GM12878 (cell line): Measurements from ENCODE around the gene BCAR3. TPM values are rescaled to one million over a fixed set of nuclear protein-coding genes. Genes with fewer than 3 reads are reported as not detected.

Experiments
- ATF7 ChIP-seq: fragments of 450-650 bp; IDR thresholded peaks from 2 replicates; pipeline ENCODE4 v1.6.1; 2016; ENCODE audit warnings: low read depth, mild to moderate bottlenecking
- CREB1 ChIP-seq: IDR thresholded peaks from 2 replicates; pipeline ENCODE4 v1.6.1; 2012; ENCODE audit warnings: low read depth, mild to moderate bottlenecking, inconsistent platforms
- EED ChIP-seq: sonication (generic); IDR thresholded peaks from 2 replicates; pipeline ENCODE4 v1.6.1; 2016; ENCODE audit warnings: antibody characterized with exemption, low read depth
- GATAD2B ChIP-seq: fragments of 450-650 bp; conservative IDR thresholded peaks from 2 replicates; pipeline ENCODE4 v1.6.1; 2017; ENCODE audit warnings: low read depth, mild to moderate bottlenecking, moderate library complexity
- IKZF1 ChIP-seq: fragments of 450-650 bp; conservative IDR thresholded peaks from 2 replicates; pipeline ENCODE4 v1.6.1; 2017; ENCODE audit warnings: antibody characterized with exemption, mild to moderate bottlenecking
- LARP7 ChIP-seq: fragments of 450-650 bp; IDR thresholded peaks from 2 replicates; pipeline ENCODE4 v1.6.1; 2017; ENCODE audit warnings: mild to moderate bottlenecking
- MYB ChIP-seq: fragments of 150-350 bp; IDR thresholded peaks from 2 replicates; pipeline ENCODE4 v1.6.1; 2014; ENCODE audit warnings: mild to moderate bottlenecking, low read depth, low read length, borderline replicate concordance
- NBN ChIP-seq: fragments of 450-650 bp; IDR thresholded peaks from 2 replicates; pipeline ENCODE4 v1.6.1; 2016
- POLR2AphosphoS5 ChIP-seq: IDR thresholded peaks from 2 replicates; pipeline ENCODE4 v1.6.1; 2011; ENCODE audit warnings: mild to moderate bottlenecking, low read length, inconsistent platforms
- RUNX3 ChIP-seq: IDR thresholded peaks from 2 replicates; pipeline ENCODE4 v1.6.1; 2012; ENCODE audit warnings: low read length, inconsistent platforms
- ZNF274 ChIP-seq: IDR thresholded peaks from one replicate; pipeline ENCODE4 v1.8.0; 2011; ENCODE audit not compliant: insufficient read length, insufficient read depth
- polyA plus RNA-seq, 11 experiments: library from polyadenylated mRNA; depleted of rRNA in 4 of 11; unstranded in 6 of 11; stranded (reverse) in 5 of 11; fragments of >200 nt; fragmentation: Nextera tagmentation in 4 of 11; fragmentation: Illumina TruSeq in 1 of 11; extraction: Ambion mirVana in 4 of 11; extraction: Trizol in 1 of 11; gene quantifications; 1 replicate in 1 of 11; 2 replicates in 10 of 11; pipeline versions ENCODE4 v1.2.1 to v1.2.3, GENCODE V29; 2011 to 2016; ENCODE audit warnings: inconsistent platforms in 2 of 11, missing spikeins in 2 of 11, low read depth in 1 of 11
- total RNA-seq, 4 experiments: library from RNA; depleted of rRNA in 3 of 4; stranded (reverse); fragments of >200 nt in 3 of 4; fragmentation: Illumina TruSeq in 1 of 4; extraction: Trizol in 1 of 4; gene quantifications; 2 replicates each; pipeline versions ENCODE4 v1.2.1 to v1.2.3, GENCODE V29; 2013 to 2021
- TF ChIP-seq, protein P1 (sequence below): fragments of 450-650 bp; IDR thresholded peaks from 2 replicates; pipeline ENCODE4 v1.6.1; 2018; ENCODE audit warnings: borderline replicate concordance, mild to moderate bottlenecking; ENCODE audit not compliant: partially characterized antibody
- TF ChIP-seq, protein P2 (sequence below): fragments of 450-650 bp; formaldehyde crosslinking; IDR thresholded peaks from 2 replicates; pipeline ENCODE4 v1.4.0; 2022; ENCODE audit warnings: mild to moderate bottlenecking, moderate library complexity
- TF ChIP-seq, protein P3 (sequence below): IDR thresholded peaks from 2 replicates; pipeline ENCODE4 v1.6.1; 2012; ENCODE audit warnings: mild to moderate bottlenecking, low read depth, low read length
- TF ChIP-seq, protein P4 (sequence below): fragments of 450-650 bp; IDR thresholded peaks from 2 replicates; pipeline ENCODE4 v1.6.1; 2016; ENCODE audit warnings: mild to moderate bottlenecking, moderate library complexity, borderline replicate concordance

The BCAR3 gene
- total and polyA plus RNA-seq, 10 of the 15 experiments (the other 5 are each of a cell fraction or from before 2014, with no cell fraction given): 1.3 to 6.6 (median 1.8) TPM

DNA sequence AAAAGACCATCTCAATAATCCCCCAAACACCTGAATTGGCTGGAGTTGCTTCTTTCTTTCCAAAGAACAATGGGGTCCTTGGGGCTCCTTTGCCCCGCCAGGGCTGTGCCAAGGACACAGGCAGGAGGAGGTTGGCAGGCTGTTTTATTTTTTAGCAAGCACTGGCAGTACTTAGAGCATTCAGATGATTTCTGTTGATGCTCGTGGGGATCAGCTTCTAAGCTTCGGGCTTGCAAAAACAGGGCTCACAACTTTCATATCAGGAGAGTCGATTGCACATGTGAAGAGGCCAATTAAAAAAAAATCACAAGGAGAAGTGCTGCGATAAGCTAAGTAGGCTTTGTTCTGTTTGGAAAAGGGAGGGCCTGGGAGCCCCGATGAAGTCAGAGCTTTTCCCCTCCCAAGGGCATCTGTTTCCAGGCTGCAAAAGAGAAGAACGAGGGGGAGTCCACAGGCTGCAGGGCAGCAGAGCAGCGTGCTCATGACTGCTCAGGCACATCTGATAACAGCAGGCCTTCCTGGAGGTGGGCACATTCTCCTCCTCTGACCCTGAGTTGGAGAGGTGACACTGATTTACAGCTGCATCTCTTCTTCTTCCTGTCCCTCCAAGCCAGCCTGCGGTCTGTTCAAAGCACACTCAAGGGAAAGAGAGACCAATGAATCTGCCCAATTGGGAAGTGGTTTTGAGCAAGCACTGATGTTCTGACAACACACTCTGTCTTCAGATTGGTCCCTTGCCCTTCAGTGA, 27.3 kb upstream of the BCAR3 start (continued):
- TF ChIP-seq MYB (no peak), IKZF1 (peak; percentile 37; the same call in 1 of the 2 replicates), GATAD2B (no peak), NBN (no peak), CREB1 (no peak), RUNX3 (peak; percentile 82), POLR2AphosphoS5 (no peak), ATF7 (no peak), LARP7 (no peak), EED (0 out of 2 replicates have a peak, but pooled peaks have one; percentile 31), ZNF274 (no peak)
- TF ChIP-seq, protein P1, sequence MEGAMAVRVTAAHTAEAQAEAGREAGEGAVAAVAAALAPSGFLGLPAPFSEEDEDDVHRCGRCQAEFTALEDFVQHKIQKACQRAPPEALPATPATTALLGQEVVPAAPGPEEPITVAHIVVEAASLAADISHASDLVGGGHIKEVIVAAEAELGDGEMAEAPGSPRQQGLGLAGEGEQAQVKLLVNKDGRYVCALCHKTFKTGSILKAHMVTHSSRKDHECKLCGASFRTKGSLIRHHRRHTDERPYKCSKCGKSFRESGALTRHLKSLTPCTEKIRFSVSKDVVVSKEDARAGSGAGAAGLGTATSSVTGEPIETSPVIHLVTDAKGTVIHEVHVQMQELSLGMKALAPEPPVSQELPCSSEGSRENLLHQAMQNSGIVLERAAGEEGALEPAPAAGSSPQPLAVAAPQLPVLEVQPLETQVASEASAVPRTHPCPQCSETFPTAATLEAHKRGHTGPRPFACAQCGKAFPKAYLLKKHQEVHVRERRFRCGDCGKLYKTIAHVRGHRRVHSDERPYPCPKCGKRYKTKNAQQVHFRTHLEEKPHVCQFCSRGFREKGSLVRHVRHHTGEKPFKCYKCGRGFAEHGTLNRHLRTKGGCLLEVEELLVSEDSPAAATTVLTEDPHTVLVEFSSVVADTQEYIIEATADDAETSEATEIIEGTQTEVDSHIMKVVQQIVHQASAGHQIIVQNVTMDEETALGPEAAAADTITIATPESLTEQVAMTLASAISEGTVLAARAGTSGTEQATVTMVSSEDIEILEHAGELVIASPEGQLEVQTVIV: no peak
- TF ChIP-seq, protein P2, sequence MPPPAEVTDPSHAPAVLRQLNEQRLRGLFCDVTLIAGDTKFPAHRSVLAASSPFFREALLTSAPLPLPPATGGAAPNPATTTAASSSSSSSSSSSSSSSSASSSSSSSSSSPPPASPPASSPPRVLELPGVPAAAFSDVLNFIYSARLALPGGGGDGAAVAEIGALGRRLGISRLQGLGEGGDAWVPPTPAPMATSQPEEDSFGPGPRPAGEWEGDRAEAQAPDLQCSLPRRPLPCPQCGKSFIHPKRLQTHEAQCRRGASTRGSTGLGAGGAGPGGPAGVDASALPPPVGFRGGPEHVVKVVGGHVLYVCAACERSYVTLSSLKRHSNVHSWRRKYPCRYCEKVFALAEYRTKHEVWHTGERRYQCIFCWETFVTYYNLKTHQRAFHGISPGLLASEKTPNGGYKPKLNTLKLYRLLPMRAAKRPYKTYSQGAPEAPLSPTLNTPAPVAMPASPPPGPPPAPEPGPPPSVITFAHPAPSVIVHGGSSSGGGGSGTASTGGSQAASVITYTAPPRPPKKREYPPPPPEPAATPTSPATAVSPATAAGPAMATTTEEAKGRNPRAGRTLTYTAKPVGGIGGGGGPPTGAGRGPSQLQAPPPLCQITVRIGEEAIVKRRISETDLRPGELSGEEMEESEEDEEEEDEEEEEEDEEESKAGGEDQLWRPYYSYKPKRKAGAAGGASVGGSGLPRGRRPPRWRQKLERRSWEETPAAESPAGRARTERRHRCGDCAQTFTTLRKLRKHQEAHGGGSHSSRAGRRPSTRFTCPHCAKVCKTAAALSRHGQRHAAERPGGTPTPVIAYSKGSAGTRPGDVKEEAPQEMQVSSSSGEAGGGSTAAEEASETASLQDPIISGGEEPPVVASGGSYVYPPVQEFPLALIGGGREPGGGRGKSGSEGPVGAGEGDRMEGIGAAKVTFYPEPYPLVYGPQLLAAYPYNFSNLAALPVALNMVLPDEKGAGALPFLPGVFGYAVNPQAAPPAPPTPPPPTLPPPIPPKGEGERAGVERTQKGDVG (CRISPR knock-in tag): no peak
- TF ChIP-seq, protein P3, sequence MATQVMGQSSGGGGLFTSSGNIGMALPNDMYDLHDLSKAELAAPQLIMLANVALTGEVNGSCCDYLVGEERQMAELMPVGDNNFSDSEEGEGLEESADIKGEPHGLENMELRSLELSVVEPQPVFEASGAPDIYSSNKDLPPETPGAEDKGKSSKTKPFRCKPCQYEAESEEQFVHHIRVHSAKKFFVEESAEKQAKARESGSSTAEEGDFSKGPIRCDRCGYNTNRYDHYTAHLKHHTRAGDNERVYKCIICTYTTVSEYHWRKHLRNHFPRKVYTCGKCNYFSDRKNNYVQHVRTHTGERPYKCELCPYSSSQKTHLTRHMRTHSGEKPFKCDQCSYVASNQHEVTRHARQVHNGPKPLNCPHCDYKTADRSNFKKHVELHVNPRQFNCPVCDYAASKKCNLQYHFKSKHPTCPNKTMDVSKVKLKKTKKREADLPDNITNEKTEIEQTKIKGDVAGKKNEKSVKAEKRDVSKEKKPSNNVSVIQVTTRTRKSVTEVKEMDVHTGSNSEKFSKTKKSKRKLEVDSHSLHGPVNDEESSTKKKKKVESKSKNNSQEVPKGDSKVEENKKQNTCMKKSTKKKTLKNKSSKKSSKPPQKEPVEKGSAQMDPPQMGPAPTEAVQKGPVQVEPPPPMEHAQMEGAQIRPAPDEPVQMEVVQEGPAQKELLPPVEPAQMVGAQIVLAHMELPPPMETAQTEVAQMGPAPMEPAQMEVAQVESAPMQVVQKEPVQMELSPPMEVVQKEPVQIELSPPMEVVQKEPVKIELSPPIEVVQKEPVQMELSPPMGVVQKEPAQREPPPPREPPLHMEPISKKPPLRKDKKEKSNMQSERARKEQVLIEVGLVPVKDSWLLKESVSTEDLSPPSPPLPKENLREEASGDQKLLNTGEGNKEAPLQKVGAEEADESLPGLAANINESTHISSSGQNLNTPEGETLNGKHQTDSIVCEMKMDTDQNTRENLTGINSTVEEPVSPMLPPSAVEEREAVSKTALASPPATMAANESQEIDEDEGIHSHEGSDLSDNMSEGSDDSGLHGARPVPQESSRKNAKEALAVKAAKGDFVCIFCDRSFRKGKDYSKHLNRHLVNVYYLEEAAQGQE: no peak
- TF ChIP-seq, protein P4, sequence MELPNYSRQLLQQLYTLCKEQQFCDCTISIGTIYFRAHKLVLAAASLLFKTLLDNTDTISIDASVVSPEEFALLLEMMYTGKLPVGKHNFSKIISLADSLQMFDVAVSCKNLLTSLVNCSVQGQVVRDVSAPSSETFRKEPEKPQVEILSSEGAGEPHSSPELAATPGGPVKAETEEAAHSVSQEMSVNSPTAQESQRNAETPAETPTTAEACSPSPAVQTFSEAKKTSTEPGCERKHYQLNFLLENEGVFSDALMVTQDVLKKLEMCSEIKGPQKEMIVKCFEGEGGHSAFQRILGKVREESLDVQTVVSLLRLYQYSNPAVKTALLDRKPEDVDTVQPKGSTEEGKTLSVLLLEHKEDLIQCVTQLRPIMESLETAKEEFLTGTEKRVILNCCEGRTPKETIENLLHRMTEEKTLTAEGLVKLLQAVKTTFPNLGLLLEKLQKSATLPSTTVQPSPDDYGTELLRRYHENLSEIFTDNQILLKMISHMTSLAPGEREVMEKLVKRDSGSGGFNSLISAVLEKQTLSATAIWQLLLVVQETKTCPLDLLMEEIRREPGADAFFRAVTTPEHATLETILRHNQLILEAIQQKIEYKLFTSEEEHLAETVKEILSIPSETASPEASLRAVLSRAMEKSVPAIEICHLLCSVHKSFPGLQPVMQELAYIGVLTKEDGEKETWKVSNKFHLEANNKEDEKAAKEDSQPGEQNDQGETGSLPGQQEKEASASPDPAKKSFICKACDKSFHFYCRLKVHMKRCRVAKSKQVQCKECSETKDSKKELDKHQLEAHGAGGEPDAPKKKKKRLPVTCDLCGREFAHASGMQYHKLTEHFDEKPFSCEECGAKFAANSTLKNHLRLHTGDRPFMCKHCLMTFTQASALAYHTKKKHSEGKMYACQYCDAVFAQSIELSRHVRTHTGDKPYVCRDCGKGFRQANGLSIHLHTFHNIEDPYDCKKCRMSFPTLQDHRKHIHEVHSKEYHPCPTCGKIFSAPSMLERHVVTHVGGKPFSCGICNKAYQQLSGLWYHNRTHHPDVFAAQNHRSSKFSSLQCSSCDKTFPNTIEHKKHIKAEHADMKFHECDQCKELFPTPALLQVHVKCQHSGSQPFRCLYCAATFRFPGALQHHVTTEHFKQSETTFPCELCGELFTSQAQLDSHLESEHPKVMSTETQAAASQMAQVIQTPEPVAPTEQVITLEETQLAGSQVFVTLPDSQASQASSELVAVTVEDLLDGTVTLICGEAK: no peak
- TF ChIP-seq, all 136 proteins: peak for 10
